Psoas muscle (tissue), 8 donors: ENCODE data around the gene RPS6KA2. TPM values are rescaled to one million over a fixed set of nuclear protein-coding genes. Genes with fewer than 3 reads are reported as not detected.

Experiments used
- ATAC-seq, 4 donors: fragments of 200-7000 bp; cut with Tn5 transposase; one replicate each; pipeline ENCODE4 v1.9.1; 2020; ENCODE audit warnings: moderate library complexity in 3 of 4, mild to moderate bottlenecking in 2 of 4
- DNase-seq, 2 donors: peaks; one replicate each; pipeline ENCODE4 v3.0.0-alpha.2; 2020
- H3K27ac ChIP-seq: fragments of 200-600 bp; one replicate; pipeline ENCODE4 v1.8.0; 2022
- H3K27me3 ChIP-seq, 3 donors: fragments of 200-600 bp in 1 of 3; one replicate each; pipeline versions ENCODE4 v1.6.1 to v1.8.0; 2013 to 2022; ENCODE audit warnings: low read length in 2 of 3, mild to moderate bottlenecking in 2 of 3, moderate library complexity in 1 of 3; ENCODE audit not compliant: insufficient read depth in 3 of 3
- H3K36me3 ChIP-seq, 2 donors: fragments of 200-600 bp in 1 of 2; one replicate each; pipeline versions ENCODE4 v1.6.1 to v1.8.0; 2013 to 2022; ENCODE audit warnings: low read depth in 1 of 2, mild to moderate bottlenecking in 1 of 2, moderate library complexity in 1 of 2; ENCODE audit not compliant: insufficient read depth in 1 of 2
- H3K4me1 ChIP-seq: fragments of 200-600 bp; one replicate; pipeline ENCODE4 v1.8.0; 2022
- H3K4me3 ChIP-seq: fragments of 200-600 bp; one replicate; pipeline ENCODE4 v1.8.0; 2022; ENCODE audit warnings: mild to moderate bottlenecking
- H3K9me3 ChIP-seq: fragments of 200-600 bp; one replicate; pipeline ENCODE4 v1.8.0; 2022
- CTCF ChIP-seq: fragments of 200-600 bp; IDR thresholded peaks from one replicate; pipeline ENCODE4 v1.8.0; 2022; ENCODE audit warnings: antibody characterized with exemption
- WGBS, 3 donors: extraction: QIAGEN DNeasy Blood & Tissue Kit; methylation state at CpG; one replicate each; pipeline versions ENCODE4 v1.1.6 to v1.1.7; 2013; 5-methylcytosine and 5-hydroxymethylcytosine counted together
- intact Hi-C, 2 donors: fragments of 100-400 bp; cut with DNase I; formaldehyde crosslinking; loops; one replicate each; pipeline versions ENCODE4 v1.11.0 to v1.14.2; 2022
- polyA plus RNA-seq, 3 donors: library from polyadenylated mRNA; stranded (reverse); fragments of 200-250 nt; gene quantifications; one replicate each; pipeline ENCODE4 v1.2.3, GENCODE V29; 2013
- total RNA-seq, 4 donors: library from RNA; stranded (reverse); fragmentation: NEBNext Ultra II Directional in 2 of 4; extraction: Animal tissue kit (Norgen Biotek cat#: 25700) in 2 of 4; gene quantifications; one replicate each; pipeline versions ENCODE4 v1.2.1 to v1.2.4, GENCODE V29; 2021 to 2023
- donor health status: healthy with polysubstance abuse.
- donor health status: DM: no; HTN: no; CAD: no; lungs with moderate emphysema.
- donor health status: Bipolar disorder and iron deficiency.
- donor health status: healthy.
- donor health status: DM: yes; HTN: yes; CAD: no.
- donor health status: DM: no; HTN: no; CAD: no.
- donor health status: DM: no; HTN: no; CAD: no.
- donor health status: DM: yes; HTN: yes; CAD: no.

Gene RPS6KA2
- total and polyA plus RNA-seq, 7 donors, result 7.8 to 40.4 (median 20.0) TPM

GRCh38 chr6:166470863-166471410 lies 156.1 kb downstream of the RPS6KA2 start:
- ATAC-seq (no peak), DNase-seq (peak in 1 of 2 donors; percentile 34)
- 82 to 92% (median 87%) methylated on average over 21 to 23 of the region's 23 CpGs for WGBS, 3 donors
- Histone ChIP-seq H3K4me1 (no peaks in the 10 kb centered on the region), H3K27me3 (no peaks in the 10 kb centered on the region), H3K27ac (no peak overlapping the region), H3K4me3 (no peak overlapping the region), H3K9me3 (no peaks in the 10 kb centered on the region), H3K36me3 (peaks cover 0 to 33% of the 10 kb centered on the region in 2 donors)
- TF ChIP-seq CTCF, result no peak
- intact Hi-C loops, result no loop called here

- ATAC-seq (no peak), DNase-seq (no peak)
- H3K27ac ChIP-seq, result no peak overlapping the region
- 86 to 90% (median 89%) methylated on average over 20 of the region's 20 CpGs for WGBS, 3 donors
- TF ChIP-seq CTCF, result no peak
- H3K36me3 ChIP-seq, result peaks cover 0 to 33% of the 10 kb centered on the region in 2 donors
- no peaks in the 10 kb centered on the region for H3K27me3 ChIP-seq
- H3K4me1 ChIP-seq, result no peaks in the 10 kb centered on the region
- H3K9me3 ChIP-seq, result no peaks in the 10 kb centered on the region
- intact Hi-C loops, result no loop called here
- H3K4me3 ChIP-seq, result no peak overlapping the region
Measured at GRCh38 chr6:166470029-166470862, 156.8 kb downstream of the RPS6KA2 start.

- Histone ChIP-seq H3K27me3 (no peaks in the 10 kb centered on the region), H3K9me3 (no peaks in the 10 kb centered on the region), H3K36me3 (peaks cover 0 to 39% of the 10 kb centered on the region in 2 donors), H3K27ac (no peak overlapping the region), H3K4me1 (no peaks in the 10 kb centered on the region), H3K4me3 (no peak overlapping the region)
- TF ChIP-seq CTCF, result no peak
- DNase-seq (no peak), ATAC-seq (no peak)
- WGBS, 3 donors, result 93 to 94% (median 93%) methylated on average over 14 of the region's 14 CpGs
- intact Hi-C loops, result no loop called here
Measured at GRCh38 chr6:166469426-166469961, 157.6 kb downstream of the RPS6KA2 start.

- TF ChIP-seq CTCF, result no peak
- WGBS, 3 donors, result 85 to 88% (median 85%) methylated on average over 9 of the region's 9 CpGs
- DNase-seq, result no peak
- Histone ChIP-seq H3K4me1 (no peaks in the 10 kb centered on the region), H3K27me3 (no peaks in the 10 kb centered on the region), H3K4me3 (no peak overlapping the region), H3K9me3 (no peaks in the 10 kb centered on the region), H3K27ac (no peak overlapping the region), H3K36me3 (peaks cover 3 to 52% of the 10 kb centered on the region in 2 donors)
- ATAC-seq, result no peak
- intact Hi-C loops, result no loop called here
Measured at GRCh38 chr6:166467436-166468000, 159.5 kb downstream of the RPS6KA2 start.
